GM18499 (cell line): ENCODE results near the gene FNDC8.
"Not testable (repeated sequence)": the region's sequence is repeated elsewhere in the genome, so short reads cannot be mapped to it uniquely, and the experiment has no call there.

Experiments
- ATAC-seq: cut with Tn5 transposase; IDR thresholded peaks from one replicate; pipeline ENCODE4 v1.9.1; 2021; ENCODE audit warnings: moderate number of reproducible peaks; ENCODE audit not compliant: insufficient read depth, unreplicated experiment

FNDC8 gene

GRCh38 chr17:35167666-35168065 lies 46.3 kb downstream of the FNDC8 start:
- ATAC-seq: no peak

GRCh38 chr17:35169835-35170363 lies 48.5 kb downstream of the FNDC8 start:
- ATAC-seq: no peak

- ATAC-seq: no peak
These were observed 49.8 kb downstream of the FNDC8 start for GRCh38 chr17:35170968-35171771.

GRCh38 chr17:35171834-35172233 lies 50.4 kb downstream of the FNDC8 start:
- ATAC-seq: no peak

- ATAC-seq: not testable (repeated sequence)
These were observed 50.9 kb downstream of the FNDC8 start for GRCh38 chr17:35172321-35172720.

GRCh38 chr17:35174835-35175334 lies 53.5 kb downstream of the FNDC8 start:
- no peak for ATAC-seq

- no peak for ATAC-seq
These were observed 54.4 kb downstream of the FNDC8 start for GRCh38 chr17:35175638-35176415.

GRCh38 chr17:35176897-35177296 lies 55.5 kb downstream of the FNDC8 start:
- ATAC-seq: no peak

- ATAC-seq: not testable (repeated sequence)
These were observed 58.0 kb downstream of the FNDC8 start for GRCh38 chr17:35179379-35179778.
